K562 (cell line): ENCODE measurements around the gene MED29. TPM values are rescaled to one million over a fixed set of nuclear protein-coding genes. Genes with fewer than 3 reads are reported as not detected.

Experiments
- ATAC-seq: fragments of 200-7000 bp; cut with Tn5 transposase; 3 replicates; pipeline ENCODE4 v1.9.1; 2020; ENCODE audit warnings: moderate library complexity
- BruUV-seq: library from RNA; stranded (reverse); fragments of 400-500 nt; replicated peaks from 2 replicates; lab custom pipeline; 2021; lab: Mats Ljungman, UMichigan
- CTCF ChIA-PET: fragments of 300-600 bp; formaldehyde crosslinking; extraction: SDS; loops from one replicate; lab custom pipeline; 2021; ENCODE audit warnings: low intra/inter-chr PET ratio; lab: Yijun Ruan, JAX
- POLR2A ChIA-PET: fragments of 300-600, 350-650 bp; sonication (Branson Sonifier 250); formaldehyde crosslinking; extraction: SDS; loops from one replicate; lab custom pipeline; 2021; ENCODE audit warnings: antibody characterized with exemption, inconsistent platforms; lab: Yijun Ruan, JAX
- DNase-seq, 4 experiments: peaks; one replicate each; pipeline versions ENCODE4 v3.0.0 to v3.0.0-alpha.2; 2011 to 2018; ENCODE audit warnings: low spot score in 3 of 4, mixed read lengths in 3 of 4; ENCODE audit errors: extremely low read depth in 1 of 4
- FAIRE-seq: peaks from 2 replicates; lab custom pipeline; 2011; peaks lifted over from hg19 to GRCh38; lab: Jason Lieb, UNC
- H2AFZ ChIP-seq: 2 replicates; pipeline ENCODE4 v1.6.0; 2011; ENCODE audit warnings: low read depth, low read length, control low read depth, inconsistent platforms
- H3K27ac ChIP-seq: fragments of 200-600 bp; 3 replicates; pipeline ENCODE4 v1.8.0; 2011; ENCODE audit warnings: low read depth, mild to moderate bottlenecking, control low read depth, inconsistent platforms, low read length, moderate library complexity, mixed read lengths; ENCODE audit errors: extremely low read depth
- H3K27me3 ChIP-seq, 2 experiments: fragments of 300-600 bp in 1 of 2; 2 replicates in 1 of 2; 3 replicates in 1 of 2; pipeline versions ENCODE4 v1.6.0 to v1.8.0; 2011; ENCODE audit warnings: inconsistent platforms in 2 of 2, low read length in 2 of 2, mild to moderate bottlenecking in 1 of 2, mixed read lengths in 1 of 2, moderate library complexity in 1 of 2; ENCODE audit not compliant: control insufficient read depth in 2 of 2, insufficient read depth in 2 of 2
- H3K36me3 ChIP-seq: fragments of 300-600 bp; 3 replicates; pipeline ENCODE4 v1.8.0; 2011; ENCODE audit warnings: mild to moderate bottlenecking, low read length, inconsistent platforms; ENCODE audit not compliant: control insufficient read depth, insufficient read depth
- H3K4me1 ChIP-seq, 2 experiments: fragments of 200-600 bp in 1 of 2; replicated peaks in 1 of 2; 2 replicates in 1 of 2; 3 replicates in 1 of 2; pipeline versions ENCODE4 v1.5.1 to v1.8.0; 2011; ENCODE audit warnings: inconsistent platforms in 2 of 2, low read length in 2 of 2, mild to moderate bottlenecking in 1 of 2, mixed read lengths in 1 of 2, moderate library complexity in 1 of 2; ENCODE audit not compliant: control insufficient read depth in 2 of 2, insufficient read depth in 2 of 2
- H3K4me2 ChIP-seq: 2 replicates; pipeline ENCODE4 v1.6.1; 2011; ENCODE audit warnings: low read length, control low read depth, inconsistent platforms, mixed read lengths; ENCODE audit not compliant: insufficient read depth
- H3K4me3 ChIP-seq: fragments of 200-600 bp; sonication (generic), shearing (Covaris generic); 2 replicates; pipeline ENCODE4 v1.5.1; 2016; ENCODE audit warnings: control low read depth, inconsistent platforms
- H3K79me2 ChIP-seq: fragments of 200-600 bp; 3 replicates; pipeline ENCODE4 v1.8.0; 2011; ENCODE audit warnings: low read length, inconsistent platforms; ENCODE audit not compliant: control insufficient read depth, insufficient read depth
- H3K9ac ChIP-seq, 2 experiments: 2 replicates each; pipeline versions ENCODE4 v1.6.0 to v1.6.1; 2011; ENCODE audit warnings: low read depth in 2 of 2, low read length in 2 of 2, control low read depth in 1 of 2, inconsistent platforms in 1 of 2, mild to moderate bottlenecking in 1 of 2, mixed read lengths in 1 of 2; ENCODE audit not compliant: insufficient read depth in 1 of 2
- H3K9me1 ChIP-seq: one replicate; pipeline ENCODE4 v1.6.0; 2011; ENCODE audit warnings: inconsistent platforms, mild to moderate bottlenecking, low read length, moderate library complexity; ENCODE audit not compliant: control insufficient read depth, insufficient read depth
- H3K9me3 ChIP-seq: replicated peaks from 2 replicates; pipeline ENCODE4 v1.5.1; 2011; ENCODE audit warnings: low read depth, low read length, inconsistent platforms; ENCODE audit not compliant: control insufficient read depth, insufficient read depth
- H4K20me1 ChIP-seq: replicated peaks from 2 replicates; pipeline ENCODE4 v1.6.1; 2011; ENCODE audit warnings: low read length, inconsistent platforms, mixed read lengths; ENCODE audit not compliant: control insufficient read depth, insufficient read depth
- CHD2 ChIP-seq: IDR thresholded peaks from 2 replicates; pipeline ENCODE4 v1.6.1; 2011; ENCODE audit warnings: low read depth, low read length
- CREB1 ChIP-seq, 2 experiments: sonication (generic) in 1 of 2; formaldehyde crosslinking in 1 of 2; IDR thresholded peaks; 2 replicates each; pipeline versions ENCODE4 v1.6.1 to v1.8.0; 2012 to 2022; ENCODE audit warnings: inconsistent platforms in 1 of 2, mild to moderate bottlenecking in 1 of 2, missing genetic modification reagents in 1 of 2, moderate library complexity in 1 of 2
- CREM ChIP-seq: IDR thresholded peaks from 2 replicates; pipeline ENCODE4 v1.6.1; 2014; ENCODE audit warnings: antibody characterized with exemption, low read depth
- DDX20 ChIP-seq: fragments of 450-650 bp; IDR thresholded peaks from 2 replicates; pipeline ENCODE4 v1.6.1; 2016; ENCODE audit warnings: missing genetic modification characterization, low read depth, mild to moderate bottlenecking, missing compliant biosample characterization, moderate library complexity
- GATA2 ChIP-seq: sonication (generic); formaldehyde crosslinking; IDR thresholded peaks from 2 replicates; pipeline ENCODE4 v1.4.0; 2020; ENCODE audit warnings: mild to moderate bottlenecking, missing genetic modification reagents
- HCFC1 ChIP-seq: IDR thresholded peaks from 2 replicates; pipeline ENCODE4 v1.6.1; 2012; ENCODE audit warnings: low read depth, low read length, improper control_type of control experiment
- HNRNPUL1 ChIP-seq: fragments of 200-400 bp; formaldehyde crosslinking; IDR thresholded peaks from 2 replicates; pipeline ENCODE4 v1.6.1; 2017; ENCODE audit warnings: low read length
- MAFG ChIP-seq: fragments of 450-650 bp; conservative IDR thresholded peaks from 2 replicates; pipeline ENCODE4 v1.6.1; 2016; ENCODE audit warnings: missing genetic modification characterization, missing compliant biosample characterization
- MLX ChIP-seq, 2 experiments: fragments of 450-650 bp in 1 of 2; sonication (generic) in 1 of 2; formaldehyde crosslinking; conservative IDR thresholded peaks; 2 replicates each; pipeline versions ENCODE4 v1.4.0 to v1.8.1; 2020 to 2022; ENCODE audit warnings: mild to moderate bottlenecking in 1 of 2, missing genetic modification reagents in 1 of 2
- MYNN ChIP-seq, 2 experiments: sonication (generic); formaldehyde crosslinking in 1 of 2; IDR thresholded peaks; 2 replicates each; pipeline versions ENCODE4 v1.5.0 to v1.6.1; 2016 to 2020; ENCODE audit warnings: antibody characterized with exemption in 1 of 2, missing genetic modification reagents in 1 of 2
- SMAD1 ChIP-seq: fragments of 150-350 bp; IDR thresholded peaks from 2 replicates; pipeline ENCODE4 v1.6.1; 2014; ENCODE audit warnings: low read length, low read depth; ENCODE audit not compliant: partially characterized antibody
- TAF1 ChIP-seq: IDR thresholded peaks from 2 replicates; pipeline ENCODE4 v1.6.1; 2011; ENCODE audit warnings: mild to moderate bottlenecking, low read length, moderate library complexity; ENCODE audit not compliant: insufficient read depth, control insufficient read depth, severe bottlenecking; ENCODE audit errors: extremely low read depth
- TCFL5 ChIP-seq: fragments of 250-450 bp; sonication (Bioruptor Pico); conservative IDR thresholded peaks from 2 replicates; pipeline ENCODE4 v1.6.1; 2021; ENCODE audit warnings: mild to moderate bottlenecking, moderate library complexity, matching md5 sums
- VEZF1 ChIP-seq: fragments of 200-800 bp; sonication (Bioruptor generic); IDR thresholded peaks from 2 replicates; pipeline ENCODE4 v1.6.1; 2017; ENCODE audit warnings: missing genetic modification characterization, missing compliant biosample characterization
- ZFP91 ChIP-seq: sonication (generic); formaldehyde crosslinking; IDR thresholded peaks from 2 replicates; pipeline ENCODE4 v1.8.0; 2022; ENCODE audit warnings: mild to moderate bottlenecking, missing genetic modification reagents
- ZNF408 ChIP-seq: fragments of 250-450 bp; sonication (Bioruptor Pico); IDR thresholded peaks from 2 replicates; pipeline ENCODE4 v1.4.0; 2020; ENCODE audit warnings: low read depth, mild to moderate bottlenecking, moderate library complexity
- ZNF696 ChIP-seq: fragments of 250-450 bp; sonication (Bioruptor Pico); conservative IDR thresholded peaks from 2 replicates; pipeline ENCODE4 v1.4.0; 2020; ENCODE audit warnings: mild to moderate bottlenecking, moderate library complexity
- WGBS: fragments of 100-300 bp; shearing (Covaris generic); methylation state at CpG from one replicate; pipeline ENCODE4 v1.1.6; 2016; ENCODE audit warnings: low coverage, mixed read lengths; ENCODE audit not compliant: insufficient coverage; ENCODE audit errors: missing lambda C conversion rate; 5-methylcytosine and 5-hydroxymethylcytosine counted together
- in situ Hi-C: fragments of 300-500 bp; cut with MboI; formaldehyde crosslinking; loops from 4 replicates; pipeline ENCODE4 v1.15.0; 2018; ENCODE audit warnings: inconsistent platforms, mixed read lengths
- intact Hi-C: fragments of 100-400 bp; cut with micrococcal nuclease; formaldehyde crosslinking; loops from 2 replicates; pipeline ENCODE4 v1.14.2; 2022
- polyA plus RNA-seq, 8 experiments: library from polyadenylated mRNA; depleted of rRNA in 4 of 8; stranded (reverse) in 5 of 8; unstranded in 3 of 8; fragments of >200 nt; fragmentation: Nextera tagmentation in 2 of 8; fragmentation: Illumina TruSeq in 1 of 8; extraction: Ambion mirVana in 2 of 8; extraction: Trizol in 1 of 8; gene quantifications; 2 replicates each; pipeline versions ENCODE4 v1.2.1 to v1.2.3, GENCODE V29; 2011 to 2014; ENCODE audit warnings: inconsistent platforms in 1 of 8, missing spikeins in 1 of 8
- total RNA-seq, 7 experiments: library from RNA; depleted of rRNA in 6 of 7; stranded (reverse); fragments of >200 nt in 6 of 7; fragmentation: Illumina TruSeq in 2 of 7; extraction: Trizol in 2 of 7; gene quantifications; 2 replicates each; pipeline versions ENCODE4 v1.2.1 to v1.2.3, GENCODE V29; 2011 to 2021; ENCODE audit warnings: low replicate concordance in 1 of 7

MED29 gene
- total and polyA plus RNA-seq, 9 of the 15 experiments (the other 6 are each of a cell fraction or from before 2014, with no cell fraction given), result 1.8 to 22.6 (median 12.4) TPM

- no peak for TF ChIP-seq CHD2
- no peak for TF ChIP-seq ZNF696
- TF ChIP-seq MAFG (tag), result no peak
- no peak for TF ChIP-seq HNRNPUL1
- no peak for TF ChIP-seq DDX20 (tag)
- TF ChIP-seq TCFL5 (CRISPR knock-in tag), result no peak
- TF ChIP-seq TAF1, result no peak
- no peak for TF ChIP-seq GATA2 (CRISPR knock-in tag)
- TF ChIP-seq HCFC1, result no peak
- TF ChIP-seq MYNN (IDR thresholded peaks at IDR 0.05), result no peak
- no peak for TF ChIP-seq MYNN (CRISPR knock-in tag; IDR thresholded peaks at IDR 0.05)
These were observed 1.4 kb upstream of the MED29 start (continued) for GRCh38 chr19:39389631-39390414.

- H3K4me2 ChIP-seq, result peak overlapping the region; percentile 97
- no peaks in the 10 kb centered on the region for H3K9me3 ChIP-seq
- BruUV-seq, result no TSS peak
- CTCF ChIA-PET, result no interaction called here
- peak overlapping the region; percentile 99 for H2AFZ ChIP-seq
- 0% methylated on average over 10 of the region's 10 CpGs for WGBS
- no peaks in the 10 kb centered on the region for H3K9me1 ChIP-seq
- FAIRE-seq (no peak), DNase-seq (no peak), ATAC-seq (no peak)
- H3K36me3 ChIP-seq, result peaks cover 61% of the 10 kb centered on the region
- POLR2A ChIA-PET, result interaction anchor here (0.6 to 2.3 kb wide), 22 partner anchors 8 to 541 kb away, joined by 3 to 25 read pairs (median 4); partner anchors contain the start of genes PLEKHG2, RPS16 and ZFP36
- no peaks in the 10 kb centered on the region for H3K27me3 ChIP-seq
- peak overlapping the region; percentile 99 for H3K27ac ChIP-seq
- H3K4me1 ChIP-seq, result peaks cover 11 to 18% of the 10 kb centered on the region in 2 experiments
- H4K20me1 ChIP-seq, result 0 out of 2 replicates have a peak, but pooled peaks cover 1% of the 10 kb centered on the region
- intact Hi-C loops (loop anchor here (2.0 kb wide), 2 partner anchors 46 to 54 kb away; partner anchors contain the start of gene SUPT5H), in situ Hi-C loops (no loop called here)
- H3K4me3 ChIP-seq, result peak overlapping the region; percentile 95
- H3K9ac ChIP-seq, result peak overlapping the region; percentile 96 to 97
- peaks cover 27% of the 10 kb centered on the region for H3K79me2 ChIP-seq
- TF ChIP-seq ZNF408 (CRISPR knock-in tag) (no peak), SMAD1 (no peak), VEZF1 (CRISPR knock-in tag) (peak; percentile 56; the same call in 1 of the 2 replicates), CREM (peak; percentile 98), CREB1 (IDR thresholded peaks at IDR 0.05) (peak; percentile 95), CREB1 (CRISPR knock-in tag; IDR thresholded peaks at IDR 0.05) (no peak; the same call in 1 of the 2 replicates), ZFP91 (CRISPR knock-in tag) (no peak), MLX (CRISPR knock-in tag; conservative IDR thresholded peaks at IDR 0.05) (no peak)
These were observed 777 bp upstream of the MED29 start for GRCh38 chr19:39390451-39390750.
